GM18520 (cell line): ENCODE measurements around the gene MEIS3.

ENCODE experiments used
- ATAC-seq: cut with Tn5 transposase; IDR thresholded peaks from one replicate; pipeline ENCODE4 v1.9.1; 2021; ENCODE audit not compliant: unreplicated experiment

The MEIS3 gene

GRCh38 chr19:47363758-47364531 lies 55.4 kb downstream of the MEIS3 start:
- ATAC-seq: no peak

DNA sequence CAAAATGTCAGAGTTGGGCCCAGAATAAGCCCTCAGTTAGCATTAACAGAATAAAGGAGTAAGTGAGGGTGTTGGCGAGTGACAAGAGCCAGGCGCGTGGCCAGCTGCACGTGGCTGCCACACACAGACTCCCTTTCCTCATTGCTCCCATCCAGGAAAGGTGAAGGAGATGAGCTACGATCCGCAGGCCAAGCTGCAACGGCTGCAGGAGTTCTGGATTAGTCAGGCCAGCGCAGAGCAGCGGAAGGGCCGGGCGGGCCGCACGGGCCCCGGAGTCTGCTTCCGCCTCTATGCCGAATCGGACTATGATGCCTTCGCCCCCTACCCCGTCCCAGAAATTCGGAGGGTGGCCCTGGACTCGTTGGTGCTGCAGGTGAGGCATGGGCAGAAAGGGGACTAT lies 57.0 kb downstream of the MEIS3 start:
- ATAC-seq: no peak

DNA sequence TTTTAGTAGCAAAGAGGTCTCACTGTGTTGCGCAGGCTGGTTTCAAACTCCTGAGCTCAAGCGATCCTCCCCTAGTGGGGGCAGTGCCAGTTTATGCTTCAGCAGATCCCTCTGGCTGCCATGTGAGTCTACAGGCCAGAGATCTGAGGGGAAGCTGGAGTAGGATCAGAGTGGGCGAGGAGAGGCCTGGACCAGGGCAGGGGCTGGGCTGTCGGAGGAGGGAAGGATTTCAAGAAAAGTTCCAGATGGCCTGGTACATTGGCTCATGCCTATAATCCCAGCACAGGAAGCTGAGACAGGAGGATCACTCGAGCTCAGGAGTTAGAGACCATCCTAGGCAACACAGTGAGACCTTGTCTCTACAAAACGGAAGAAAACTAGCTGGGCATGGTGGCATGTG lies 60.4 kb downstream of the MEIS3 start:
- no peak for ATAC-seq

DNA sequence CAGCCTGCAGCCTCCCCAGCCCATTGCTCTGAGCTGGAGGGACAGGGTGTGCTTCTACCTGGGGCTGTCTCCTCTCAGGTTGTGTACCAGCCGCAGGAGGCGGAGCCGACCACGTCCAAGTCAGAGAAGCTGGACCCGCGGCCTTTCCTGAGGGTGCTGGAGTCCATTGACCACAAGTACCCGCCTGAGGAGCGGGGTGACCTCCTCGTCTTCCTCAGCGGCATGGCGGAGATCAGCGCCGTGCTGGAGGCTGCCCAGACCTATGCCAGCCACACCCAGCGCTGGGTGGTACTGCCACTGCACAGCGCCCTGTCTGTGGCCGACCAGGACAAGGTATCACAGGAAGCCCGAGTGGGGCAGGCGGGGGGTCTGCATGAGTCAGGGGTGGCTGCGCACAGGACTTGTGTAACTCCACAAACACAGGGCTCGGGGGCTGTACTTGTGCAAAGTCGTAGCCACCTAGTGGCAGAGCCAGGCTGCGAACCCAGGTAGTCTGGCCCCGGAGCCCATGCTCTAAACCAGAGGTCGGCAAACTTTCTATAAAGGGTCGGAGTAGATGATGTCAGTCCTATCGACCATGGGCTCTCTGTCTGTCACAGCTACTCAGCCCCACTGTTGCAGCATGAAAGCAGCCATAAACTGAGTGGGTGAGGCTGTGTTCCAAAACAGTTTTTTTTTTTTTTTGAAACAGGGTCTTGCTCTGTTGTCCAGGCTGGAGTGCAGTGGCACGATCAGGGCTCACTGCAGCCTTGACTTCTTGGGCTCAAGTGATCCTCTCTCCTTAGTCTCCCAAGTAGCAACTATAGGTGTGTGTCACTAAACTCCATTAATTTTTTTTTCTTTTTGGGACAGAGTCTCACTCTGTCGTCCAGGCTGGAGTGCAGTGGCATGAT lies 61.3 kb downstream of the MEIS3 start:
- ATAC-seq: no peak

- ATAC-seq: no peak
Measured at GRCh38 chr19:47356900-47357299, 62.4 kb downstream of the MEIS3 start.

GRCh38 chr19:47353307-47353712 lies 66.0 kb downstream of the MEIS3 start:
- ATAC-seq: no peak
